ENCODE measurements around the gene MYH9.
"Not testable (repeated sequence)": the region's sequence is repeated elsewhere in the genome, so short reads cannot be mapped to it uniquely, and the experiment has no call there.

The MYH9 gene

DNA sequence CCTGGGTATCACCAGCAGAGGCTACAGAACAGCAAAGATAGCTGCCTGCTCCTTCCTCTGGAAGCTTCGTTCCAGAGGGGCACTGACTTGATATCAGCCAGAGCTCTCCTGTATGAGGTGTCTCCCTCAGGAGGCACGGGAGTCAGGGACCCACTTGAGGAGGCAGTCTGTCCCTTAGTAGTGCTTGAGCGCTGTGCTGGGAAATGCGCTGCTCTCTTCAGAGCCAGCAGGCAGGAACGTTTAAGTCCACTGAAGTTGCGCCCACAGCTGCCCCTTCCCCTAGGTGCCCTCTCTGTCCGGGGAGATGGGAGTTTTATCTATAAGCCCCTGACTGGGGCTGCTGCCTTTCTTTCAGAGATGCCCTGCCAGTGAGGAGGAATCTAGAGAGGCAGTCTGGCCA is 116.5 kb downstream of the MYH9 start:
- DNase-seq (ENCODE audit: low read depth in 2 of 2): not testable (repeated sequence)

DNA sequence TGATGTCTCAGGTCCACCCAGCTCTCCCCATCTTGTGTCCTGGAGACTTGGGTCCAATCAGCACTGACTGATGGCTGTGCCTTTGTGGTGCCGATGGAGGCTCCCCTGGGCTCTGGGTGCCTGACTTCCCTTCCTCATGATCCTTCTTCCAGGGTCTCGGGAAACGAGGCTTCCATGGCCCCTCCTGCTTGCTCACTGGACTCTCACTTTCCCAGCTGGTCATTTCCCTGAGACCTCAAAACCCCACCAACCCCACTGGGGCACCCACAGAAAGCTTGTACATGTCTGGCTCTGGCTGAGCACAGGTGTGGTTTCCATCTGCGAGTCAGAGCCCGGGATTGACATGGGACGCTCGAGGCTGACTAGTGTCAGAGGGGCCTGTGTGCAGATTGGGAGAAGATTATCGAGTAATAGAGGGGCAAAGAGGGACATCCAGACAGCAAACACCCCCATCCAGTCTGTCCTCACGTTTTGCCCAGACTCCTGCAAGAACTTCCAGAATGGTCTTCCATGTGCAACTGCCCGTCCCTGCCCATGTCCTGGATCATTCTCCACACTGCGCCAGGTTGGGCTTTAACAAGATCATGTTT is 119.8 kb downstream of the MYH9 start:
- no peak for DNase-seq (ENCODE audit: low read depth in 2 of 2)

DNA sequence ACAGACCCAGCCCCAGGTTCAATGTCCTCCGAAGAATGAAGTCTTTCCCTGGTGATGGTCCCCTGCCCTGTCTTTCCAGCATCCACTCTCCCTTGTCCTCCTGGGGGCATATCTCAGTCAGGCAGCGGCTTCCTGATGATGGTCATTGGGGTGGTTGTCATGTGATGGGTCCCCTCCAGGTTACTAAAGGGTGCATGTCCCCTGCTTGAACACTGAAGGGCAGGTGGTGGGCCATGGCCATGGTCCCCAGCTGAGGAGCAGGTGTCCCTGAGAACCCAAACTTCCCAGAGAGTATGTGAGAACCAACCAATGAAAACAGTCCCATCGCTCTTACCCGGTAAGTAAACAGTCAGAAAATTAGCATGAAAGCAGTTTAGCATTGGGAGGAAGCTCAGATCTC is 120.7 kb downstream of the MYH9 start:
- DNase-seq (ENCODE audit: low read depth in 2 of 2): no peak

DNA sequence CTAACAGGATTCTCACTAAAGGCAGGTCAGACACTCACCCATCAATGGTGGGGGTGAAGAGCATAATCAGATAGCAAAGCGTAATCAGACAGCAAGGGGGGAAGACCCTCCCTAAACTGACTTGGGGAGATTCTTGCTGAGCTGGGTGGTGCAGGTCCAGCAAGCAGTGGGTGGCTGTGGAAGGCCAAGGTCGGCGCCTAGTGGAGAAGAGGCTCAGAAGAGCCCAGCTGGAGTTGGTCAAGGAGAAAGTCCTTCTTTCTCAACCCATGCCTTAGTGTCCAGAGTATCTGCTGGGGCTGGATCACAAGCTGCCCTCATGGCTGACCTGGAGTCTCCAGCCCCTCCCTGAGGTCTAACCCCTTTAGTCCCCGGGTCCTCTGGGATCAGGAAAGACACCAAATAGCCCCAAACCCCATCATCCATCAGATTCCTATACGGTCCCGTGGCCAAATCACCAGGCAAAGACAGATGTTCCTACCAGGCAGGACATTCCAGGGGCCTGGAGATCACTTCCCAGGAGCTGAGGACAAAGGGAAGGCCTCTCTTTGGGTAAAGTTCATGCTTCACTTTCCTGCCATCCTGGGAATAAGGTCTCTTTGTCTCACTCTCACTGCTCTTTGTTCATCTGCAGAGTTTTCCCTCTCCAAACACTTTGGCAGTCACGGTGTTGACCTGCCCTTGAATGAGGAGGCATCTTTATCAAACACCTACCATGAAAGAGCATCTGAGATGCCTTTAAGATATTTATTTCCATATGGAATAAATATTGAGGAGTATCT is 123.7 kb downstream of the MYH9 start:
- DNase-seq (ENCODE audit: low read depth in 2 of 2): not testable (repeated sequence)

DNA sequence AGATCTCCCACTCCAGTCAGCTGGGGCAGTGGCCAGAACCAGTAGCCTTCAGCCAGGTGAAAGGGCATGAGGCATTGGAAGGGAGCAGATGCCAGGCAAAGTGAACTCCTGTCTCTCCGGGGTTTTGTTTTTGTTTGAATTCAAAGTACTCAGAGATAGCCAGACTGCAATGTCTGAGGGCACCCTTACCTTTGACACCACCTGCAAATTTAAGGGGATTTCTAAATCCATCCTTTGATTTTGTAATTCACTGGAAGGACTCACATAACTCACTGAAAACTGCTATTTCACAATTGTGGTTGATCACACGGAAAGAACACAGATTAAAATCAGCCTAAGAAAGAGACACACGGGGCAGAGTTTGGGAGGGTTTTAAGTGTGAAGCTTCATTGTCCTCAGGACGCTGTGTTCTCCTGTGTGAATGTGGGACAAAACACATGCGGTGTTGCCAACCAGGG is 124.5 kb downstream of the MYH9 start:
- DNase-seq (ENCODE audit: low read depth in 2 of 2): not testable (repeated sequence)

DNA sequence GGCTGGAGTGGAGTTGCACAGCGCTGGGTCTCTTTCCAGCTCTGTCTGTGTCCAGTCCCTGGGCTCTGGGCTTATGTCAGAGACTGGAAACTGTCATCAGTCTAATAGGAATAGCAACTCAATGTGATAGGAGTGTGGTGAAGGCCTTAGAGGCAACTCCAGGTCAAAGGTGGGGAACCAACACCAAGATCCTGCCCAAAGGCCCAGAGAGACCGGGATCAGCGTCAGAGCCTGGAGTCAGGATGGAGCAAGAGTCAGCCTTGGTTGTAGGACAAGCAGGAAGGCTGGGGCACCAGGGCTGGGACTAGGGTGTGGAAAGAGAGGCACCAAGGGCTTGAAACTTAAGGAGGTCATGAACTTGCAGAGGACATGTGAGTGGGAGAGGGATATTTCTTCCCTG is 125.5 kb downstream of the MYH9 start:
- not testable (repeated sequence) for DNase-seq (ENCODE audit: low read depth in 2 of 2)

DNA sequence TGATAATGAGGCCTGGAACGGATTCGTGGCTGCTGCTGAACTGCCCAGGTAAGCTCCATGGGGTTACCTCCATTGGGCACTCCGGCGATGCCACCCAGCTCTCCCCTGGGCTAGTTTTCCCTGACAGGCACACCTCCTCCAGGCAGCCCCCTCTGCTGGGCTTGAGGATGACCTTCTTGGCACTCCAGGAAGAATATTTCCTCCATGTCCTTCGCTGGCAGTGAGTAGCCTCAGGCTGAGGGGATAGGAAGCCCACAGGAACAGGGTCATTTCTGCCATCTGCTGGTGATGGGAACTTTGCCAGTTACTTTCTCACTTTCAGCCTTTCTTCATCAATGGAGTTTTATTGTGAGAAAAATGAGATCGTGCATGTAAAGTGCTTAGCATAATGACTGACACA is 126.1 kb downstream of the MYH9 start:
- DNase-seq (ENCODE audit: low read depth in 2 of 2): not testable (repeated sequence)

DNA sequence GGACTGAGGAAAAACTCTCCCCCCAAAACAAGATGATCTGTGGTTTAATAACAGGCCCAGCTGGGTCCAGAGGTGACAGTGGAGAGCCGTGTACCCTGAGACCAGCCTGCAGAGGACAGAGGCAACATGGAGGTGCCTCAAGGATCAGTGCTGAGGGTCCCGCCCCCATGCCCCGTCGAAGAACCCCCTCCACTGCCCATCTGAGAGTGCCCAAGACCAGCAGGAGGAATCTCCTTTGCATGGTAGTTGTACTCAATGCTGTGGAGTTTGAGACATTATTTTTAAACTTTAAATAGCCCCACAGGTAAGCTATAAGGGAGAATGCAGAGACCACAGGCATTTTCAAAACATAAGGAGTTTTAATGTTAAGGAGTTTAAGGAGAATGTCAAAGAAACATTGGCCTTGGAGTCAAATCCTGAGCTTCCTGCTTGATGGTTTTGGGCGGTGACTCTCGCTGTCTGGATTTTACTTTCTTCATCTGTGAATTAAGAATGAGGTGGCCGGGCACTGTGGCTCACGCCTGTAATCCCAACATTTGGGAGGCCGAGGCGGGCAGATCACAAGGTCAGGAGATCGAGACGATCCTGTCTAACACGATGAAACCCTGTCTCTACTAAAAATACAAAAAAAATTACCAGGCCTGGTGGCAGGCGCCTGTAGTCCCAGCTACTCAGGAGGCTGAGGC is 128.0 kb downstream of the MYH9 start:
- no peak for DNase-seq (ENCODE audit: low read depth in 2 of 2)

DNA sequence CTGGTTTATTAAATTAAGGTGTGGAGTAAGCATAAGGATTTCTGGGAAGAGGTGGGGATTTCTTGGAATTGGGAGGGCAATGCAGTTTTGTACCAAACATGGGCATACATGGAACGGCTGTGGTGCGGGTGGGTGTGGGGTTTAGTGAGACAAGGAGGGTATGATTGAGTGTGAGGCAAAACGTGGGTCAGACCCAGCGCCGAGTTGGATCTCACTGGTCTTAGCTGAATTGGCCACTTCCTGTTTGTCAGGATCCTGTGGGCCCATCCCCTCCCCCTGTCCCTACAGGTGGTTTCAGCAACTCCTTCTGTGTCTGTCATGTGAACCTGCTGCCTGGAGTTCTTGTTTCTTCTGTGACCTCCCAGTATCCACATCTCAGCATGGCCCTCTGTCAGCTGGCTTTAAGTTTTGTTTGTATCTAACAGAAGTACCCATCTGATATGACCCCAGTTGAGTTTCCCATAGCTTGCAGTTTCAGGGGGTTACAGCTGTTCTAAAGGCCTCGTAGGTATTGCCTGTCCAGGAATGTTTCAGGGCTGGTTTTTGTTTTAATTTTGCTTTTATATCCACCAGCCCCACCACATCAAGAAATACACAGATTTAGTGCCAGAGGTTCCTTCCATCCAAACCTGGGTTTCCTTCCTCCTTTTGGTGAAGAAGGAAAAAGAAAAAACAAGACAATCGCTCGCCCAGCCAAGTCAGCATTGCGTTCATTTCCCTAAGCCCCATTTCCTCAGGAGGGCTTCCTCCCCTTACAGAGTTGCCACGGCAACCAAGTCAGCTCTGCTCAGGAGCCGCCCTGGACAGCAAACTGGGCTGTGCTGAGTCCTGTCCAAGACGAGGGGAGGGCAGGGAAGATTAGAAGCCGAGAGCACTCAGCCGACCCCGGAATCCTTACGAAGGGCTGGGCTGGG is 128.8 kb downstream of the MYH9 start:
- DNase-seq (ENCODE audit: low read depth in 2 of 2): no peak

DNA sequence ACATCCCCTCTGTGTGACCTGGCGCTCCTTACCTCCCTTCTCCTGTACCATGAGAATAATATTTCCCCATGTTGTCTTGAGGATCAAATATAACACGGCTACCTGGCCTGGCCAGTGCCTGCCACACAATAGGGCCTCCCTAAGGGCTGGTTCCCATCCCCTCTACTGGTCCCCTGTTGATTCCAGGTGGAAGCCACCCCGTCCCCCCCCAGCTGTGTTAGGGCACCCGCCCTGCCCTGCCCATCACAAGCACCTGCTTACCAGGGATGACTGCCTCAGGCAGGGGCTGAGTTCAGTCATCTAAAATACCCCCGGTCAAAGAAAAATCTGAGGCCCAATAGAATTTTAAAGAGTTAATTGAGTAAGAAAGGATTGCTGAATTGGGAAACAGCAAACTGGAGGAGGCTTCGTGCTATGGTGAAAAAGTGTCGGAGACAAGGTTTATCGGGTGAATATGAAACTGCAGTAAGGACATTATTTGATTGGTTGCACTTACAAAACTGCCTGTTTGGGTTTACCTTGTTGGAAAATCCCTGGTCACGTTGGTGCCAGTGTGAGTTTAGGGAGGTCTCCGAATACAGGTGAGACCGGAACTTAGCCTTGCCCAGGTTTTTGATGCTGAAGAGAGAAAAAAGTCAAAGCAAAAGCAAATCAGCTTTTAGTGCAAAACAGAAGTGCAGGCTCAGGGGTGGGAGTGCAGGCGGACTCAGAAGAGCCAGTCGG is 129.7 kb downstream of the MYH9 start:
- no peak for DNase-seq (ENCODE audit: low read depth in 2 of 2)

DNA sequence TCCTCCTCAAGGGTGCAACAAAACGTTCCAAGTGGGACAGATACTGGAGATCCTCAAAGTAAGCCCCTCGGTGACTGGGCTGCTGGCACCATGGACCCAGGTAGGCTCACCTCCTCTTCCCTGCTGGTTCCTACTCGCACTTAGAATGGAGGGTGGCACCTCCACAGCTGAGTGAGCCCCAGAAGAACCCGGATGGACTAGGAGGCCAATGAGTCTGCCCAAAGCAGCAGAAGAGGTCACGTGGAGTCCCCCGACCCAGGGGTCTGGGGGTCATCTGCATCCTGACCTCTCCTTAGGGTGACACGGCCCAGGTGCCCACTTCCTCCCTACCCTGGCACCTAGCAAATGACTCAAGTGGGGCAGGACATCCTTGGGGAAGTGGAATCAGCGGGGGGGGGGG is 130.5 kb downstream of the MYH9 start:
- no peak for DNase-seq (ENCODE audit: low read depth in 2 of 2)

DNA sequence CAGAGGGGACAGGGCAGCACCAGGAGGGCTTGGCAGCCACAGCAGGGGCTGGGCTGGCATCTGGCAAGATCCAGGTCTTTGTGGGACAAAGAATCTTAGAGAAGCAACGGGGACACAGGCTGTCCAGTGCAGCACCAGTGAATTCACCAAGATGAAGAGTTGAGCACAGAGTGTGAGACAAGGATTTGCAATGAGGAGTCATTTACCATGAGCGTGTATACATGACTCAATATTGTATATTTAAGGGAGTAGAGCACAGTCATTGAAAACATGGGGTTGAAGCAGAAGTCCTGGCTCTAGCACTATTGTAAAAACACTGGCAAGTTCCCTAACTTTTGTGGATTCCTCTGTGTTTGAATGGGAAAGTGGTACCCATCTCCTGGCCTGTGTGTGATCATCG is 131.3 kb downstream of the MYH9 start:
- no peak for DNase-seq (ENCODE audit: low read depth in 2 of 2)

DNA sequence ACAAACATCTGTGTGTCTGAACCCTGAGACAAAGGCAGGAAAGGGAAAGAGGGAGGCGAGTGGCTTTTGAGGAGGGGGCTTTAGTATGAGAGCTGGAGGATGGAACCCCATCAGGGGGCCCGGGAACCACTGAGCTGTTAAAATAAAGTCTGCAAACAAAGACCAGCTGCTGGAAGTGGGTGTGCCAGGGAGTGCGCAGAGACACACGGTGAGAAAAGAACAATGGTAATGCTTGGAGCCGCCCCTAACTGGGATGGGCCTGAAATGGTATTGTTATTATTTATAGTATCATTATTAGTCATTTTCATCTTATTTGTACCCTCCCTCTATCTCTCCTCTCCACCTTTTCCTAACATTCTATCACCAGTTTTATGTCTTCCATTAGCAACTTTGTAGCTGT is 132.2 kb downstream of the MYH9 start:
- DNase-seq (ENCODE audit: low read depth in 2 of 2): not testable (repeated sequence)

DNA sequence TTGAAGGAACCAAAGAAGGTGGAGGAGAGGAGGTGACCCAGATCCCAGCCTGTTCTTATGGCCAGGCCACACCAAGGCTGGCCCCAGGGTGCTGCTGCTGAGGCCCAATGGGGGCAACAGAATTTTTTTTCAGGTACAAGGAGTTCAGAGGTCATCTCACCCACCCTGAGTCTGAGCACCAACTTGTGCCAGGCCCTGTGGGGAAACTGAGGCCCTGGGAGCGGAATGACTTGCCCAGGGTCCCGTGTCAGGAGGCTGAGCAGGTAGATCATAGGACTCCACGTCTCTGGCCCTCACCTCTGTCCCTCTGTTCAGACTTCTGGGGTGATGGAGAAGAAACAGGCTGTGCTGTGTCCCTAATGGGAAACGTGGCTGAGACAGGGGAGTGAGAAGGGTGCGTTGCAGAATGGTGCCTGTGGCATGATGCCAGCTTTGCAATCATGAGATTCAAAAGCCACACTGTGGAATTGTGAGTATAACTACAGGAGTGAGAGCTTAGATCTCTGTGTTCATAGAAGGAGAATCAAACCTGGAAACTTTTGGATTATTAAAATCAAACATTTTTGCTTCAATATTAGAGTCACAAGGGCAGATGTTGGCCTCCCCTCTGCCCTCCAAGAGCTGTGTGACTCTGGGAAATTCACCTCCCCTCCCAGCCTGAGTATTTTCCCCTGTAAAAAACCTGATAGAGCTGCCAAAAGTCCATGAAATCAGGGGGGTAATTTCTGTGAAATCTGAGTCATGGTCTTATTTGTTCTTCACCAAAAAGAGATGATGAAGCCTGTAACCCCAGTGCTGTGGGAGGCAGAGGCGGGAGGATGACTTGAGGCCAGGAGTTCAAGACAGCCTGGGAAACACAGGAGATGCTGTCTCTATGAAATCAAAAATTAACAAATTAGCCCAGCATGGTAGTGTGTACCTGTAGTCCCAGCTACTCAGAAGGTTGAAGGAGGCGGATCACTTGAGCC is 134.0 kb downstream of the MYH9 start:
- DNase-seq (ENCODE audit: low read depth in 2 of 2): no peak

DNA sequence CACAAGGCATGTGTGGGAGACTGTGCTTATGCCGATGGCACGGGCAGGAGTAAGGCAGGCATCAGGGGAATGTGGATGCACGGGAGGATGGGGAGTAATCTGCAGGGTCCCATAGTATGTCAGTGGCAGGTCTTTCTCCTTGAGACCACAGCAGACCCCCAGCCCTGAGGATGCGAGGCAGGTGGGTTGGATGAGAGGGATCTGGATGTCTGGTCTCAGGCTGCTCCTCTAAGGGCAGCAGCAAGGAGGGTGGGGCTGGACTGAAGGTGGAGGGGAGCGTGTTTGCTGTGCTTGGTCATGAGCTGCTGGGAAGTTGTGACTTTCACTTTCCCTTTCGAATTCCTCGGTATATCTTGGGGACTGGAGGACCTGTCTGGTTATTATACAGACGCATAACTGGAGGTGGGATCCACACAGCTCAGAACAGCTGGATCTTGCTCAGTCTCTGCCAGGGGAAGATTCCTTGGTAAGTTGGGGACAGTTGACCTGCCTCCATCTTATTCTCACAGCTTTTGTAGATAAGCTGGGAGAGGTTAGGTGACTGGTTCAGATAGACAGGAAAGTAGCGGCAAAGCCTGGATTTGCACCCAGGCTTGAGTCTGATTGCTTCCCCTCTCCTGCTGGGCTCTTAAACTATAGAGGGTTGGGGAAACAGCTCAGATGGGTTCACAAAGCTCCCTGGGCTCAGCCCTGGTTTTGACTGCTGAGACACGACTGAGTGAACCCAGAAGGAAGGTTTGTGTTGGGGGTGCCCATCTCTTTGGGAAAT is 134.8 kb downstream of the MYH9 start, which contains the start of gene APOL1:
TSS of gene APOL1 (plus strand) at position 380 of the 769 bp plus-strand sequence. CDS start 1,823 bp downstream, outside the sequence.
- DNase-seq (ENCODE audit: low read depth in 2 of 2): no peak

DNA sequence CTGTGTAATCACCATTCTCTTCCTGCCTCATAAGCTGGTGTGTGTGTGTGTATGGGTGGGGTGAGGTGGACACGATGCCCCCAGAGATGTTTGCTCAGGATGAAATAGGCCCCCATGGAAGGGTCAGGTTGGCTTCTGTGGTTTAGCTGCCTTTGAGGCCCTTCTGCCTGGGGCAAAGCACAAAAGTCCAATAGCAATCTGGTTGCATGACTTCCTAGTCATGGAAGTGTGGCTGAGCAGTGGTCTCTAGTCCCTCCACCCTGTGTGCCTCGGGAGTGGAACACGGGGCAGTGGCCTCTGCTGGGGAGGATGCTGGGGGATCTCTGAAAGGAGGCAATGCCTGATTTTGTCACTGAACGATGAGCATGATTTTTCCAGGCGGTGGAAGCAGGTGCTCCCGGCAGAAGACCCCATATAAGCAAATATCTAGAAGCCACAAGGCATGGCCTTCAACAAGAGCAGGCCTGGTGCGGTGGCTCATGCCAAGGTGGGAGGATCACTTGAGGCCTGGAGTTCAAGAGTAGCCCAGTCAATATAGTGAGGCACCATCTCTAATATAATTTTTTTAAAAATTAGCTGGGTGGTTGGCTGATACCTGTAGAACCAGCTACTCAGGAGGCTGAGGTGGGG is 135.7 kb downstream of the MYH9 start:
- DNase-seq (ENCODE audit: low read depth in 2 of 2): not testable (repeated sequence)

DNA sequence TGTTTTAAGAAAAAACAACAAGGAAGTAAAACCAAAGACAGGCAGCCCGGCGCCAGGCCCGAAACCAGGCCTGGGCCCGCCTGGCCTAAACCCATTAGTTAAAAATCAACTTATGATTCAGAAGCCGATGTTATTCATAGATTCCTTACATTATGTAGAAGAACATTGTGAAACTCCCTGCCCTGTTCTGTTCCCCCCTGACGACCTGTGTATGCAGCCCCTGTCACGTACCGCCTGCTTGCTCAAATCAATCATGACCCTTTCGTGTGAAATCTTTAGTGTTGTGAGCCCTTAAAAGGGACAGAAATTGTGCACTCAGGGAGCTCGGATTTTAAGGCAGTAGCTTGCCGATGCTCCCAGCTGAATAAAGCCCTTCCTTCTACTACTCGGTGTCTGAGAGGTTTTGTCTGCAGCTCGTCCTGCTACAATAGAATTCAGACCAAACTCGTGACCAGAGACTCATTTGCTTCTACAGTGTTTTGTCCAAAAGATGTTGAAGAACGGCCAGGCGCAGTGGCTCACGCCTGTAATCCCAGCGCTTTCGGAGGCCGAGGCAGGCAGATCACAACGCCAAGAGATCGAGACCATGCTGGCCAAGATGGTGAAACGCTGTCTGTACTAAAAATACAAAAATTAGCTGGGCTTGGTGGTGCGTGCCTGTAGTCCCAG is 137.3 kb downstream of the MYH9 start:
- DNase-seq (ENCODE audit: low read depth in 2 of 2): not testable (repeated sequence)

DNA sequence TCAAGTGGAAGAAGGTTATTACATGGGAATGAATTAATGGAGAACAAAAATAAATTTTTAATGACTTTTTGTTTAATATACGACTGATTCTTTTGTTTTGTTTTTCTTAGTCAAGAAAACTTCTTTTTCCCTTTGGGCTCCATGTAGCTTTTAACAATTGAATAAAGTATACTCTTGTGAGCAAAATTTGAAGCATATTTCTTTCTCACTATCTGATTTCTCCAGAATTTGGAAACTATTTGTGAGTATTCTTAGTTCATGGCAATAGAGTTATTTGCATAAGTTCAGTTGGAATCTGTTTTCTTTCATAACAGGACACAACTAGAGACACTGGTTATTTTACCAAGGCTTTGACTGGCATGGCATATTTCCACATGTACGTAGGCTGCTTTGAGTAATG is 138.6 kb downstream of the MYH9 start:
- DNase-seq (ENCODE audit: low read depth in 2 of 2): no peak

Measured in stimulated activated CD4-positive, alpha-beta T cell treated with anti-CD3 and anti-CD28 coated beads, Interleukin-1b, Interleukin-23, amount 100 ng/mL, for 1 hour (primary cell).